Measurements from ENCODE around the gene CACNA1G.

The CACNA1G gene

DNA sequence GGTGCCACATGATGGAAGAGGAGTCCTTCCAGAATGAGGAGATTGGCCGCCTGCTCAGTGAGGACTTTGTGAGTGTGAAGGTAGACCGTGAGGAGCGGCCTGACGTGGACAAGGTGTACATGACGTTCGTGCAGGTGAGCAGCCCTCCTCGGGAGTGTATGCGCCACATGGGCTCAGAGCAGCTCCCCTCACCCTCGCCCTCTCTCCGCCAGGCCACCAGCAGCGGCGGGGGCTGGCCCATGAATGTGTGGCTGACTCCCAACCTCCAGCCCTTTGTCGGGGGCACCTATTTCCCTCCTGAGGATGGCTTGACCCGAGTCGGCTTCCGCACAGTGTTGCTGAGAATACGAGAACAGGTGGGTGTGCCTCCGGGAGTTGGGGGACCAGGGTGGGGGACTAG lies 11.7 kb upstream of the CACNA1G start:
- no peak for DNase-seq (ENCODE audit: low read depth)

DNA sequence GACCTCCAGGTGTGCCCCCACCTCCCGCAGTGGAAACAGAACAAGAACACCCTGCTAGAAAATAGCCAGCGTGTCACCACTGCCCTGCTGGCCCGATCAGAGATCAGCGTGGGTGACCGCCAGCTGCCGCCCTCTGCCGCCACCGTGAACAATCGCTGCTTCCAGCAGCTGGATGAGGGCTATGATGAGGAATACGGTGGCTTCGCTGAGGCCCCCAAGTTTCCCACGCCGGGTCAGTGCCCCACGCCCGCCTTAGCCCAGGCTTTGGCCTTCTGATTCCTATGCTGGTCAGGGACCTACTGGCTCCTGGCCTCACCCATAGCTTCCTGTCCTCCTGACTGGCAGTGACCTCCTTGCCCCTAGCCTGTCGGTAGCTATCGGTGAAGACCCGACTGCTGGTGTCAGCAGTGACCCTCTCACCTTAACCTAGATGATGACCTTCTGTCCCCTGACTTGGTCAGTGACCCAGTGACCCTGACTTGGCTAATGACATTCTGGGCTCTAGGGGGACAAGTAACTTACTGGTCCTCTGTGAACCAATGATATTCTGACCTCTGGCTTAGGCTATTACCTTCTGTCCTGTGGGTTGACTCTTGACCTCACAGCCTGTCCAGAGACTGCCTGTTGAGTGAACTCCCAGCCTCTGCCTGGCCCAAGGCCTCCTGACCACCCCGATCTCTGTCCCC lies 11.1 kb upstream of the CACNA1G start:
- DNase-seq (ENCODE audit: low read depth) = no peak

DNA sequence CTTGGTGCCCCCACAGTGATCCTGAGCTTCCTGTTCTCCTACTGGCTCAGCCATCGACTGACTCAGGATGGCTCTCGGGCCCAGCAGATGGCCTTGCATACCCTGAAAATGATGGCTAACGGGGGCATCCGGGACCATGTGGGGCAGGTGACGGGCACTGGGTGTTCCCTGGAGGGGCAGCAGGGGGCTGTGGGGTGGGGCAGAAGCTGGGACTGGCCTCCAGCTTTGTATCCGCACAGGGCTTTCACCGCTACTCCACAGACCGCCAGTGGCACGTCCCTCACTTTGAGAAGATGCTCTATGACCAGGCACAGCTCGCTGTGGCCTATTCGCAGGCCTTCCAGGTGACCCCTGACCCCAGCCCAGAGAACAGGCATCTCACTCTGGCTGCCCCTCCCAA lies 10.5 kb upstream of the CACNA1G start:
- DNase-seq (ENCODE audit: low read depth) = no peak

DNA sequence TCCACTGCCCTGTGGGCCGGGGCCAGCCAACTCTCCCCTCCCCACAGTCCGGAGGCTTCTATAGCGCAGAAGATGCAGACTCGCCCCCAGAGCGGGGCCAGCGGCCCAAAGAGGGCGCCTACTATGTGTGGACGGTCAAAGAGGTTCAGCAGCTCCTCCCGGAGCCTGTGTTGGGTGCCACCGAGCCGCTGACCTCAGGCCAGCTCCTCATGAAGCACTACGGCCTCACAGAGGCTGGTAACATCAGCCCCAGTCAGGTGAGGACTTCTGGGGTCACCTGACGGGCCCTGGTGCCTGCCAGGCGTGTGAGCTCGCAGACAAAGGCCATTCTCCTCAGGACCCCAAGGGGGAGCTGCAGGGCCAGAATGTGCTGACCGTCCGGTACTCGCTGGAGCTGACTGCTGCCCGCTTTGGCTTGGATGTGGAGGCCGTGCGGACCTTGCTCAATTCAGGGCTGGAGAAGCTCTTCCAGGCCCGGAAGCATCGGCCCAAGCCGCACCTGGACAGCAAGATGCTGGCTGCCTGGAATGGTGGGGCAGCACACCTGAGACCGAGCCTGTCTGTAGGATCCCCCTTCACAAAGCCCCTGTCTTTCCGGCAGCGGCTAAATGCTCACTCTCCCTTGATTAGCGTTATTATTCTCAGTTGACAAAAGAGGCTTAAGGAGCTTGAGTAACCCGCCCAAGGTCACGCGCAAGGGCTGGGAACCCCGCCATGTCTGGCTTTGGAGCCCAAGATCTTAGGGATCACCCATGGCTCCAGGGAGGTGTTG lies 9.7 kb upstream of the CACNA1G start:
- peak; percentile 86 for DNase-seq (ENCODE audit: low read depth)

DNA sequence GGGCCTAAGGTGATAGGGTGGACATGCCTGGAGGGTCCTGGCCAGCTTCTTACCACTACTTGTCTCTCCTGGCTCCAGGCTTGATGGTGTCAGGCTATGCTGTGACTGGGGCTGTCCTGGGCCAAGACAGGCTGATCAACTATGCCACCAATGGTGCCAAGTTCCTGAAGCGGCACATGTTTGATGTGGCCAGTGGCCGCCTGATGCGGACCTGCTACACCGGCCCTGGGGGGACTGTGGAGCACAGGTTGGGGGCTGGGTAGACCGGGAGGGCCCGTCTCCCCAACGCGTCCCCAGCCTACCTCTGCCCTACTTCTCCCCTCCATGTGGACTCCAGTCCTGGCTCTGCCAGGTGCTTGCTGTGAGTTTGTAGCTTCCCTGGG lies 9.1 kb upstream of the CACNA1G start:
- no peak for DNase-seq (ENCODE audit: low read depth)

DNA sequence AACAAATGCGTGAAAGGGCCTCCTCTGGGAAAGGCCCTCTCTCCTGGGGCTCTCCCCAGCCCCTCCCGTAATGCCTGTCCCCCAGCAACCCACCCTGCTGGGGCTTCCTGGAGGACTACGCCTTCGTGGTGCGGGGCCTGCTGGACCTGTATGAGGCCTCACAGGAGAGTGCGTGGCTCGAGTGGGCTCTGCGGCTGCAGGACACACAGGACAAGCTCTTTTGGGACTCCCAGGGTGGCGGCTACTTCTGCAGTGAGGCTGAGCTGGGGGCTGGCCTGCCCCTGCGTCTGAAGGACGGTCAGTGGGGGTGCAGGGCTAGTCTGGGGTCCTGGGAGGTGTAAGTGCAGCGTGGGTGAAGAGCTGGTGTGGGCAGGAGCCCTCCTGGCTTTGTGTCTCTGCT lies 8.6 kb upstream of the CACNA1G start:
- no peak for DNase-seq (ENCODE audit: low read depth)

DNA sequence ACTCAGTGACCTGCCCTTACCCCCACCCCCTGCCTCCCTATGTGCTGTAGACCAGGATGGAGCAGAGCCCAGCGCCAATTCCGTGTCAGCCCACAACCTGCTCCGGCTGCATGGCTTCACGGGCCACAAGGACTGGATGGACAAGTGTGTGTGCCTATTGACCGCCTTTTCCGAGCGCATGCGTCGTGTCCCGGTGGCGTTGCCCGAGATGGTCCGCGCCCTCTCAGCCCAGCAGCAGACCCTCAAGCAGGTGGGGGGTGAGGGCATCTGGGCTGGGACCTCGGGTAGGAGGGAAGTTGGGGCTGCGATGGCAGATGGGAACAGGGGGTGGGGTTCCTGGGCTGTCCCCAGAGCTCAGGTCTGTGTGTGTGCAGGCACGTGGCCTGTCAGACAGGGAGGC lies 6.3 kb upstream of the CACNA1G start:
- no peak for DNase-seq (ENCODE audit: low read depth)

DNA sequence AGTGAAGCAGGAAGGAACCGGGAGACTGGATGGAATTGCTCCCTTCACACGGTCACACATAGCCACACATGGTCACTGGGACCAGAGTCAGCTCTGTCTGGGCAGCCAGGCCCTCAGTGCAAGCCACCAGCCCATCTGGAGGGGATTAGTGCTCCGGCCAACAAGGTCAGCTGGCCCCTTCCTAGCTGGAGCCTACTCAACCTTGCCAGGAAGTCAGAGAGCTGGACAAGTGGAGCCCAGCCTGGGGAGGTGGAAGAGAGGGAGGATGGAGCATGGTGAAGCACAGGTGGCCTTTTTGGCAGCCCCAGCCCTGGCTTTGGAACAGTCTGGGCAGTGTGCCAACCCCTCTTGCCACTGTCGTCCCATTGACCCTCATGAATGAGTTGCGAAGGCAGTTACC lies 3.7 kb upstream of the CACNA1G start:
- DNase-seq (ENCODE audit: low read depth) = no peak

DNA sequence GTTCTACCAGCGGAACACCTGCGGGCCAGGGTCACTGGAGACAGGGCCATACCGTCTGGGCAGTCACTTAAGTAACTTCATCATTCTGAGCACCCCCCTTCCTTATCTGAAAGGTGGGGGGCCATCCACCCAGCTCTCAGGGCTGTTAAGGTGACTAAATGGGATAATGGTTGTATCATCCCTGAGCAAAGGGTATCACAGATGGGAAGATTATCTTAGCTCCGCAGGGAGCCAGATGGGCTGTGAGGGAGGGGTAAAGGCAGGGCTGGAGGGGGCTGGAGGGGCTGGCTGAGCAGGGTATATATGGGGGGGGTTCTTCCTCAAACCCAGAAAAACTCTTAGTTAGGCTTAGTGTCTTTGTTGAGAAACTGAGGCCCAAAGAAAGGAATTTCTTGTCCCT lies 2.9 kb upstream of the CACNA1G start:
- DNase-seq (ENCODE audit: low read depth) = no peak

DNA sequence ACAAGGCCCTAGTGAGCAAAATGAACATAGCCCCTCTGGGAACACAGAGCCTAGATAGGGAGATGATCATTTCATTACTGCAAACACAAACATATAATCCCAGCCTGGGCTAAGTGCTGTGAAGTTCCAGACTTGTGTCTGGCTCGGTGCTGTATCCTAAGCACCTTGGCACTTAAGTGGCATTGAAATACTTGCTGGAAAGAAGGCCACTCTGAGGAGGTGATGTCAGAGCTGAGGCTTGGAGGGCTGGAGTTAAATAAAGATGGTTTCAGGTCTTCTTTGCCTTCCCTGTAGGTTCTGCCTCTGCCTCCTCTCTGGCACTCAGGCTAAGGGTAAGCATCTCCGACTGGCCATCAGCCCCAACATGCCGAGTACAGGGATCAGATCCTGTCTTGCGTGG lies 2.4 kb upstream of the CACNA1G start:
- DNase-seq (ENCODE audit: low read depth) = no peak

DNA sequence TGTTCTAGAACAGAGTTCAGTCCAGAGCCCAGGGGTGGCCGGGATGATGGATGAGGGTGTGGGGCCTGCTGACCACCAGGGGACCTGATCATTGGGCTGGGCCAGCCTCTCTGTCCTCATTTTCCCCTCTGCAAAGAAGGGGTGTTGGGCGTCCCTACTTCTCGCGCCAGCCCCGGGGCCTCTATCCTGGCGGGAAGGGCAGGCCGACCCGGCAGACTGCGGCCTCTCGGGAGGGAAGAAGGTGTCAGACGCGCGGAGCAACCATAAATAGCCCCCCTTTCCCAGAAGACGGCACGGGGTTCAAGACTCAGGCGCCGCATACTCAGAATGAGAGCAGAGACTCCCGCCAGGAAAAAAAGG lies 2.0 kb upstream of the CACNA1G start:
- no peak for DNase-seq (ENCODE audit: low read depth)

DNA sequence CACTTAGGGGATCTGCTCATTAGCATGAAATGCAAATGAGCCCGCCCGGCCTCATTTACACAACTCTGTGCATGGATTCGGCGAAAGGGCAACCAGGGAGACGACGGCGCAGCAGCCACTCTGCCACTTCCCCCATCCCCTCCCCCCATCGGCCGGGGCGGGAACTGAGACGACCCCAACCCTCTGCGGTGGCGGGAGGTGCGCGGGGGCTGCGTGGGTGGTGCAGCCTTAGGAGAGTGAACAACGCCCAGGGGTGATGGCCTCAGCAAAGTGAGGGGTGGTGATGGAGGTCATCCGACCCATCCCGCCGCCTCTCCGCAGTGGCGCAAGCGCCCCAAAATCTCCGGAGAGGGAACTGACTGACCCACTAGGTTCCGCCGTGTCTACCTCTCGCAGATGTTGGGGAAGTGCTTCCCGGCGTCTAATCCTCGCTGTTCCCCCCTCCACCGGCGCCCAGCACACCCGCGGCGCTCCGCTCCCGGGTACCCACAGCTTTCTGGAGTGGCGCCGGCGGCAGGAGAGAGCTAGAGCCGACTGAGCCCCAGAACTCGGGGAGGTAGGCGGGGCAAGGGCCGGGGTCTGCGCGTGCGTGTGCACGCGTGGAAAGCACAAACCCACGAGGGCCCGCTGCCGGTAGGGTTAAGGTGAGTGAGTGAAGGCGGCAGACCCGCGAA lies 1.4 kb upstream of the CACNA1G start:
- no peak for DNase-seq (ENCODE audit: low read depth)

DNA sequence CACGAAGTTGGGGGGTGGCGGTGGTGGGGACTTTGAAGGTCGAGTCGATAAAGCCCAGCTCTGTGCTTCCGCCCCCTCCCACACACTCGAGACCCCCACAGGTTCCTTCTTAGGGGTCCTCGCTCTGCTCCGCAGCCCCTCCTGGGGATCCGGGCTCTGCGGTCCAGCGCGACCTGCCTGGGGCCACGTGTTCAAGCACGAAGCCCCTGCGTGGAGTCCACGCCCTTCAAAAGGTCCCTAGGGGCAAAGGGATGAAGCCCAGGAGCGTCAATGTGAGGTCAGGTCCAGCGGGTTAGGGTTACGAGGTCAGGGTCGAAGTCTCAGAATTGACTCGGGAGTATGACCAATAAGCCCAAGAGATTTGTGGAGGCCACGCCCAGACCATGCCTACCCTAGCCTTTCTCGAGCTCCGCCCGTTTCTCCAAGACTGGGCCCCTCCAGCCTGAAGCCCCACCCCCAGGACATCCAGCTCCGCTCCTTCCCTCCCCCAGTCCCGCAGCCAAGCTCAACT lies 786 bp upstream of the CACNA1G start:
- peak; percentile 42 for DNase-seq (ENCODE audit: low read depth)

DNA sequence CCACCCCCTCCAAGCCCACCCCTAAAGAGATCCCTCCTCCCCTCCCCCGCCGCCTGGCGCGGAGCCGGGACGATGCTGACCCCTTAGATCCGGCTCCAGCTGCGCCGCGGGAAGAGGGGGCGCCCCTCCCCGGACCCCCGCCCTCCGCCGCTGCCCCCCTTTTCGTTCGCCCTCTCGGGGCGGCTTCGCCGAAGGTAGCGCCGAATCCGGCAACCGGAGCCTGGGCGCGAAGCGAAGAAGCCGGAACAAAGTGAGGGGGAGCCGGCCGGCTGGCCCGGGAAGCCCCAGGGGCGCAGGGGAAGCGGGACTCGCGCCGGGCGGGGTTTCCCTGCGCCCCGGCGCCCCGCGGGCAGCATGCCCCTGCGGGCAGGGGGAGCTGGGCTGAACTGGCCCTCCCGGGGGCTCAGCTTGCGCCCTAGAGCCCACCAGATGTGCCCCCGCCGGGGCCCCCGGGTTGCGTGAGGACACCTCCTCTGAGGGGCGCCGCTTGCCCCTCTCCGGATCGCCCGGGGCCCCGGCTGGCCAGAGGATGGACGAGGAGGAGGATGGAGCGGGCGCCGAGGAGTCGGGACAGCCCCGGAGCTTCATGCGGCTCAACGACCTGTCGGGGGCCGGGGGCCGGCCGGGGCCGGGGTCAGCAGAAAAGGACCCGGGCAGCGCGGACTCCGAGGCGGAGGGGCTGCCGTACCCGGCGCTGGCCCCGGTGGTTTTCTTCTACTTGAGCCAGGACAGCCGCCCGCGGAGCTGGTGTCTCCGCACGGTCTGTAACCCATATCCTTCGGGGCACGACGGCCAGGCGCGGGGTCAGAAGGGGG lies 623 bp downstream of the CACNA1G start:
- DNase-seq (ENCODE audit: low read depth) = no peak

DNA sequence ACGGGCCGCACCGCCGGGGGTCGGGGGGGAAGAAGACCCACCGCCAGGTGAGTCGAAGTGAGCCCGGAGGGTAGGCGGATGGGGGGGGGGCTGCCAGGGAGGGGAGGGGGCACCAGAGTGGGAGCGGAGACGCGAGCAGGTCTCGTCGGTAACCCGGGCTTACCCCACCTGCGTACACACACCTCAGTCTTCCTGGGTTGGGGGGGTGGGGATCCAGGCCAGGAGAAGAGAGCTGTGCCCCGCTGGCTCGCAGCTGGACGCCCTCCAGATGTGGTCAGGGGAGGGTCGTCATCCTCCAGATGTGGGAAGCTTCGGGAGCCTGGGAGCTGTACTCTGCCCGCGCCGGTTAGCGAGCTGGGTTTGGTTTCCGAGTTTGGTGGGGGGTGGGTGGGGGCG lies 1.2 kb downstream of the CACNA1G start:
- no peak for DNase-seq (ENCODE audit: low read depth)

DNA sequence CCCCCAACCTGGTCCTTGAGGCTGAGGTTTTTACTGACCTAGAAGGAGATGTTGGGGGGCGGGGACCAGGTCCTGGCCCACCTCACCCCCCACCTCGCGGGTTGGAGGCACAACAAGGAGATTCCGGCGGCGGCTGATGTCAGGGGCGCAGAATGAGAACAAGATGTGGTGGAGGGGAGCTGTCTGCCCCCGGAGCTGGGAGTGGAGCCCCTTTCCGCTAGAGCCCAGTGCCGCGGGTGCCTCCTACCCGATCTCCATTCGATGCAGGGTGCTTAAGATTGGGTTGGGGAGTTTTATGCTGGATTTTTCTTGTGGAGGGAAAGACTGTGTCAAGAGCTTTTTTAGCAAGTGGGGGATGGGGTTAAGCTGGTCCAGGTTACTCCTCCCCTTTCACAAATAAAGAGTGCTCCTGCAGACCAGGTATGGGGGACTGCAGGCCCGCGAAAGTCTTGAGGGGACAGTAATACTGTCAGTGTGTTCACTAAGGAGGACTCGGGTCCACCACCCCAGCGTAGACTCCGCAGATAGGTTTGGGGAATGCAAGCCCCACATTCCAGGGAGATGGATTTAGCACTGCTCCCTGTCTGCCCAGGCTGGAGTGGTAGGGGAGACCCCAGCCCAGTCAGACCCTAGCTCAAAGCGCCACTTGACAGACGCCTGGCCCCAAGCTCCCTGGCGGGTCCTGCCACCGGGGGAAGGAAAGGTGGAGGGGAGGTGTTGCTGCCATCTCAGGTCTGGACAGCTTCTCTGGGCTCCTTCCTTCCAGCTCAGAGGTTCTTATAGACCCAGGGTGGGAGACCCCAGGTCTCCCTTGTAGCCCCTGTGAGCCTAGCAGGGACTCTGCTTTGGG lies 2.0 kb downstream of the CACNA1G start:
- DNase-seq (ENCODE audit: low read depth) = no peak

DNA sequence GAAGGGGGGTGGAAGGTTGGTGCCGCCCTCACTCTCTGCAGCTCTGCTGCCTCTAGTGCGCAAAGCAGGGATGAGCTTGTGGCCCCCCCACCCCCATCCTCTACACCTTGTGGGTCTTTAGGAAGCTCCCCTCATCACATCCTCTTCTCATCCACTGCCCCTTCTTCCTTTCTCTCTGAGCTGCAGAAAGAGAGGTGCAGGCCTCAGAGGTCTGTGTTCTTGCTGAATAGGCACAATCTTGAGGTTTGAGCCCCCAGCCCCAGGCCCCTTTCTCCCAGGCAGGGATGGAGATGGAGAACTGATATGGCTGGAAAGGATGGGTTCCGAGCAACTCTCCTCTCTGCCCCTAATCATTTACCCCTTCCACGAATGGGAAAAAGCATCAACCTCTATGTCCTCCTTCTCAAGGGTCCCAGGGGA lies 2.6 kb downstream of the CACNA1G start:
- no peak for DNase-seq (ENCODE audit: low read depth)

DNA sequence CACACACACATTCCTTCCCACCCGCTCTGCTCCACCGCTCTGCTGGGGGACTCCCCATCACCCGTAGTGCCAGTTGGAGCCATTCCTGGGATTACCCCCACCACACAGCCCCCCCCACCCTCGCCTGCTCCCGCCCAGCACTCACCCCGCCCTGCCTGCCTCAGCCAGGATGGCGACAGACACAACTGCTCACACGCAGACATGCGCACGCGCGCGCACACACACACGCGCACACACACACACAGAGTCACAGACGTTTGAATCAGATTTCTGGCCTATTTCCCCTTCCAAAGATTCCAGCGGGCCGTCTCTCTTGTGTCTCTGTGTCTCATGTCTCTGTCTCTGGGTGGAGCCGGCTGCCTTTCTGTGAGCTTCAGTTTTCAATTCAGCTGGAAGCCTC lies 4.4 kb downstream of the CACNA1G start:
- peak; percentile 20 for DNase-seq (ENCODE audit: low read depth)

DNA sequence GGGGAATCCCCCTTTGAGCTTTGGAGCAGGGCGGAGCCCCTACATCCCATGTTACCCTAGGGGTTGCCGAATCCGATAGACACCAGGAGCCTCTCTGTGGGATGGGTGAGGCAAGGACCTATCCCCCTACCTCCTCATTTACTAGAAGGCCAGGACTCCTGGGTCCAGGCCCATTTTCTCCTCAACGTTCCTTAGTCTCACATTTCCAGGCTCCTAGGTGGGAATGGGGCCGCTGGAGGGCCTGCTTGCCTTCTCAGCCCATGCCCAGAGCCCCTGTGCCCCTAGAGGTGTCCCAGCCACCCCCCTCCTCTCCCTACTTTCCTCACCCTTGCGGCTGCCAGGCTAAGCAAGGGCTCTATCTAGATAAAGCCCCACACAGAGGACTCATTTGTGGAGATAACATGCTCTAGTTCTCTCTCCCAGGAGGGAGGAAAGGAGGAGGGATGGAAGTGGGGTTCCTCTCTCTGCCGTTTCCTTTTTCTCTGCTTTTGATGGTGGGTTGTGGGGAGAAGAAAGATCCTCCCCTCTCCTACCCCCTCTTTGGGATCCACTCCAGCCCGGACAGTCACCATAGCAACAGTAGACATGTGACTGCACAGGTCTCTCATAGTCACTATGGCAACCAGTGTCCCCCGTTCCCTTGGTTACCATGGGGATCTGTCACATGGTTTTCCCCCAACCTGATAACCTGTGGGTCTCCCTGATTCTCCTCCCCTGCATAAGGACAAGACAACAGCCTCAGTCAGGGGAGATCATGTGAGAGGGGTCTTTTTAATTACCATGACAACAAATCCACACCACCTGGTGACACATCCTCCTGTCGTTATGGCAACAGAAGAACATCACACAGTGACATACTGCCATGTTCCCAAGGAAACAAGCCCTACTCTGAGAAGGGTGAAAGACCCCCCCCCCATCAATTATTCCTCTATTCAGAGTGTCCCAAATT lies 5.2 kb downstream of the CACNA1G start:
- DNase-seq (ENCODE audit: low read depth) = peak; percentile 5

DNA sequence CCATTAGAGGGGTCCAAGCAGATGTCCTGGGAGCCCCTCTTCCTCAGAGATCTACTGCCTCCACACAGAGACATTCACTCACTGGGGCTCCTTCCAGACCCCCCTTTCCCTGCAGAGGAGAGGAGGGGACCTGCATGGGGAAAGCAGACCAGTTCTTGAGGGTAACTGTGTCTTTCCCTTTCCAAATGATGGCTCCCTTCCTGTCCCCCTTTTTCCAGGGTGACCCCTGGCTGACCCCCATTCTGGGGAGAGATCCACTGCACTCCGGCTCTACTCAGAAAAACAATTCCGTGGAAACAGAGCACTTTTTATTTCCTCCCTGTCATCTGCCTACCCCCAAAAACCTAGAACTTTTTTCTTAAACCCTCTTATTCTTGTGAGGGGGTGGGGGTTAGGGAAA lies 6.4 kb downstream of the CACNA1G start:
- no peak for DNase-seq (ENCODE audit: low read depth)

Data from amniotic epithelial cell (primary cell).